GM21423 (cell line): ENCODE measurements around the gene MARCHF11.

Experiments
- ATAC-seq: cut with Tn5 transposase; IDR thresholded peaks from one replicate; pipeline ENCODE4 v1.9.1; 2021; ENCODE audit warnings: mild to moderate bottlenecking, moderate library complexity; ENCODE audit not compliant: unreplicated experiment

MARCHF11 gene, protein sequence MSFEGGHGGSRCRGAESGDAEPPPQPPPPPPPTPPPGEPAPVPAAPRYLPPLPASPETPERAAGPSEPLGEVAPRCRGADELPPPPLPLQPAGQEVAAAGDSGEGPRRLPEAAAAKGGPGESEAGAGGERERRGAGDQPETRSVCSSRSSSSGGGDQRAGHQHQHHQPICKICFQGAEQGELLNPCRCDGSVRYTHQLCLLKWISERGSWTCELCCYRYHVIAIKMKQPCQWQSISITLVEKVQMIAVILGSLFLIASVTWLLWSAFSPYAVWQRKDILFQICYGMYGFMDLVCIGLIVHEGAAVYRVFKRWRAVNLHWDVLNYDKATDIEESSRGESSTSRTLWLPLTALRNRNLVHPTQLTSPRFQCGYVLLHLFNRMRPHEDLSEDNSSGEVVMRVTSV

GRCh38 chr5:16179511-16179935, at the start of gene MARCHF11:
MARCHF11 (minus strand) TSS chr5:16179791; CDS start chr5:16179575, 216 bp downstream.
- ATAC-seq, result no peak

GRCh38 chr5:16225927-16226326, 46.3 kb upstream of the MARCHF11 start:
- ATAC-seq, result no peak

DNA sequence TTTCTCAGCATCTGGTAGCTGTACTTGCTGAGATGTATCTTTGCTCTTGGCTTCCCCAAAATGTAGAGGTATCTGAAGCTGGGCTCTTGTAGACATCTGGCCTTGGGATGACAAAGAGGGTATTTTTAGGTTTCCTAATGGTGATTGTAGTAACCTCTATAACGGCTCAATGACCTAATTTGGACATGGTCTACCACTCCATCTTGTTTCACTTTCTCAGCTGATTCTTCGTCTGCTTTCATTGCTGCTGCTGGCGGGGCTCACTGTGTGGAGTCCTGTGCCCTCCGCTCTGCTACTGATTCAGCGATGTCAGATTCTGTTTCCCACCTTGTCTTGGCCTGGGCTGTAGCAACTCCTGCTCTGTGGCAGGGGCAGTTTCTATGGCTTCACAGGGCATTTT, 12.7 kb upstream of the MARCHF11 start:
- ATAC-seq, result no peak

- ATAC-seq, result no peak
These were observed 1.1 kb upstream of the MARCHF11 start for GRCh38 chr5:16180789-16181082.

GRCh38 chr5:16179936-16180788, 571 bp upstream of the MARCHF11 start:
- ATAC-seq, result no peak

GRCh38 chr5:16178745-16179372, 732 bp downstream of the MARCHF11 start:
- ATAC-seq, result no peak

DNA sequence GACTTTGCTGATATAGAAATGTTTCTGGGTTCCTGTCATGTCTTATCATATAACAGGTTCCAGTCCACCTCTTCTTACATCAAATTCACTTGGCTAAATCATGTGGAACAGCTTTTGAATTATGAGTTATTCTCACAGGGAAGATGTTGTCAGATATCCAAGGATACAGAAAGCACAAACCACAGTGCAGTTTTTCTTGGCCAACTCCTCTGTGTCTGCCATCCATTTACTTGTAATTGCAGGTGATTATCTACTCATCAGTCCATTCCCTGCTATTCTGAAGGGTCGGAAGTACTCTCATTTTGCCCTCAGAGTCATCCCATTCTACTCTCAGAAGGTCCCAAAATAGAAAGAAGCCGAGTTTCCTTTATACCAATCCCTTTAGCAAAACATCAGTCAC, 10.0 kb downstream of the MARCHF11 start:
- ATAC-seq, result no peak

DNA sequence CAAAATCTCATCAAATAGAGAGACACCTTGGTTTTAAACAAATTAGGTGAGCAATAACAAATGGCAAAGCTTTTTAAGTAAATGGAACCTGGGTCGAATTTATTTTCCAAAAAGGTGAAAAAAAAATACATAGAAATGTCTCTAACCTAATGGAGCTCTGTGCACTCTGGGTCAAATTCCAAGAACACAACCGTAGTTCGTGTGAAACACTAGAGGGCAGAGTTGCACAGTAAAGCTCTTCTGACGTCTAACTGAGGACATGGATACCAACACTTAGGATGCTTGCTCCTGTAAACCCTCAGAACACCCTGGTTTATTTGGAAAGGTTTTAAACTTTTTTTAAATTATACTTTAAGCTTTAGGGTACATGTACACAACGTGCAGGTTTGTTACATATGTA, 18.9 kb downstream of the MARCHF11 start:
- peak; percentile 91 for ATAC-seq

DNA sequence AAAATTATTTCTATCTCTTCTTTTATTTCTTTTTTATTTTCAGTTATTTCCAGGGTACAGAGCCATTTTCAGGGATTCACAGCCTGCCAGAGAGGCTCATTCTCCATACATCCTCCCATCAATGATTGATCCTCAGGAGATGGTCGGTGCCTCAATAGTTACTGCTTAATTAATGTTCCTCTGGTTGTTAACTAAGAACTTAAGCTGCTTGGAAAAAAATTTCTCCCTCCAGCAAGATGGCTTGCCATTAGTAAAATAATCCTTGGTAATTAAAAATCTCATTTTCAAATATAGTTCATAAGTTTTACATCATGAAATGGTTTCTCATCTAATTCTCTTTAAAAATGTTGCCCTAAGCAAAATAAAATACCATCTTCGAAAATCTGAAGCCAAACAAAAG, 20.0 kb downstream of the MARCHF11 start:
- no peak for ATAC-seq

DNA sequence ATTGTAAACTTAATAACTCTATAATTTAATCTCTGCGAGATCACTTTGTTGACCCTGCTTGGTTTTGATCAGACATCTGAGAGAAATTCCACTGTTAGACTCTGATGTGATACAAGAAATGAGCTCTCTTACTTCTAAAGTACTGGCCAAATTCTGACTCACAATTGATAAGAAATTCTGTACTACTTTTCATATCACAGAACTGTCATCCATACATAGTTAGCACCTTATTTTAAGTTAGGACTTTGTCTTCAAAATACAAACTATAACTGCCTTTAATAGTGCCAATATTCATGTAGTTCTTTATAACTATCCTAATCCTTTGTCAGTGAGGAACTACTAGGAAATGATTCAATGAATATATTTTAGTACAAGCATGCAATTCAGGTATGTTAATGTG, 23.4 kb downstream of the MARCHF11 start:
- no peak for ATAC-seq

DNA sequence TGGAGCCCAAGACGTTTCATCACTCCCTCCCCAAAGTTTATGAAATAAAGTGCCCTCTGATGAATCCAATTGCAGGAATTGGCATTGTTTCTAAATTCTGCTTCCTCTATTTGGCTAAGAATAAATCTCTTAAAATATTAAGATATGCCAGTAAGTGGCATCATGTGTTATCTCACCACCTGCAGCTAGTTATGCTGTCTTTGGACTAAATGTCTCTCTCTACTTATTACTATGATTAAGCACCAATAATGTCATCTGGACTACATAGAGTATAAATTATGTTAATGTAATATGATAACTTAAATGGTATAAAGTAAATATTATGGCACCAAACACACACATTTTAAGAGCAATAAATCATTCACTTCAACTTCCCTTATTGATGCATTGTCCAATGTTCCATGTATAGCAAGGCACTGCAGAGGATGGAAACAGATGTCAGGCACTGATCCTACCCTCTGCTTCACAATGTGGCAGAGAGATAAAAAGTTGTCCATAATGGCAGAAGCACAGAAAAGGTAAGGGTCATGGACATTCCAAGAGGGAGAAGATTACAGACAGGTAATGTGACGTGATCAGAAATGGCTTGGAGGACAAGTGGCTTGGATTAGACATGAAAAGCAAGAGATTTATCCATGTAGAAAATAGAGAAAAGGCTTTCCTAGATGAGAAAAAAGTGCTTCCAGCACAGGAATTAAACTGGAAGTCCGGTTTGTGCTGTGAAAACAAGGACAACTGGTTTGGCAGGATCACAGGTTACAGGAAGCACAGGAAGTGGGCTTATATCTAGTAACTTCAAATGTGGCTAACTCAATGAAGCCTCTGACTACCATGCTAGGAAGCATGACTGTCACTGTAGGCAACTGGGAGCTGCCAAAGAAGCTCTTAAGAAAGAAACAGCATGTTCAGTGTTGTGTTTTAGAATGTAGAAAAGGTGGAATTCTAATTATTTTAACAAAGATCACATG, 26.7 kb downstream of the MARCHF11 start:
- ATAC-seq, result no peak

- ATAC-seq, result no peak
These were observed 30.0 kb downstream of the MARCHF11 start for GRCh38 chr5:16149621-16150020.

DNA sequence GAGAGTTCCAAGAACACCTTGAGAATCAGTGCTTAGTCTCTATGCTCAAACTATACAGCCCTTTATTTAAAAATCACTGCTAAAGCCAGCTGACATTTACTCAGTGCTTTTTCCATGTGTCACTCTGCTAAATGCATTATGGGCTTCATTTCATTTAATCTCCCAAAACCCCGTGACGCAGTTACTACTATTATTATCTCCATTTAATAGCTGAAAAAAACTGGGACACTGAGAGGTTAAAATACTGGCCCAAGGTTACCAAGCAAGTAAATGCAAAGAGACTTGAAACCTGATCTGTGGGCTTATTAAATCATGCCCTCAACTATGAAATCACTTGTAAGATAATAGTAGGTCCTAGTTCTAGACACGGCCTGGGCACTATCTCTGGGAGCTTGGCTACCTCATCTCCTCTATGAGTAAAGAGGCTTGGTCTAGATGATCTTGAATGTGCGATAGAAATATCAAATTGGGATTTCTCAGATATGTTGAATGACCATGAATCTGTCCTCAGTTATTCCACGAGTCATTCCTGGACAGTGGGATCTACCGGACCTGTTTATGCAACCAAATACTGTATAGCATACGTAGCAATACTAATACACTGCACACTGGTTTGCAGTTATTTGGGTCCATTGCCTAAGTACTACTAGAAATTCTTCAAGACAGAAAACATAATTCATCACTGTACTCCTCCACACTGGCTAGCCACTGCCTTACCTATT, 32.3 kb downstream of the MARCHF11 start:
- no peak for ATAC-seq

- ATAC-seq, result no peak
These were observed 35.2 kb downstream of the MARCHF11 start for GRCh38 chr5:16144416-16144815.

- no peak for ATAC-seq
These were observed 36.1 kb downstream of the MARCHF11 start for GRCh38 chr5:16143361-16144049.

GRCh38 chr5:16140944-16141343, 38.6 kb downstream of the MARCHF11 start:
- no peak for ATAC-seq

DNA sequence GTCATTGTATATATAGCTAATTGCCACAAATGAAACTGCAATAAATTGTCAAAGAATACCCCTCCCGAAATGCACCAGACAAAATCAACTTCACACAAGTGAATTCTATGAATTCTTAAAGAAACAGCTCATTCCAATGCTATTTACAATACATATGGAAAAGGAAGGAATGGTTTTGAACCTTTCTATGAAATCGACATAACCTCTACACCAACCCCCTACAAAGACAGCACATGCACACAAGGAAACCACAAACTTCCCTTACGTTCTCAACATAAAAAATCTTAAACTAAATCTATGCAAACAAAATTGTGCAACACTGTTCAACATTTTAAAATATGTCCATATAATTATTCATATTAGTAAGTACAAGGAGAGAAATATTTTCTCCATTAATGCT, 39.2 kb downstream of the MARCHF11 start:
- no peak for ATAC-seq

GRCh38 chr5:16137177-16137576, 42.4 kb downstream of the MARCHF11 start:
- no peak for ATAC-seq

- ATAC-seq, result no peak
These were observed 44.1 kb downstream of the MARCHF11 start for GRCh38 chr5:16135506-16135905.
